Mucosa of descending colon (tissue), 3 donors: ENCODE measurements around the gene SNX19. TPM values are rescaled to one million over a fixed set of nuclear protein-coding genes. Genes with fewer than 3 reads are reported as not detected.
A peak's percentile ranks its signal among the peaks of the same experiment; 100 is the strongest.

ENCODE experiments used
- ATAC-seq: fragments of 200-7000 bp; cut with Tn5 transposase; one replicate; pipeline ENCODE4 v1.9.1; 2020; ENCODE audit warnings: mild to moderate bottlenecking, moderate library complexity
- DNase-seq, 3 donors: peaks; one replicate each; pipeline ENCODE4 v3.0.0-alpha.2; 2020
- H3K36me3 ChIP-seq: fragments of 200-600 bp; one replicate; pipeline ENCODE4 v1.8.0; 2021; ENCODE audit warnings: low read depth, mild to moderate bottlenecking
- H3K4me1 ChIP-seq: fragments of 200-600 bp; one replicate; pipeline ENCODE4 v1.8.0; 2021; ENCODE audit warnings: low read depth, mild to moderate bottlenecking
- H3K4me3 ChIP-seq: fragments of 200-600 bp; one replicate; pipeline ENCODE4 v1.8.0; 2021; ENCODE audit warnings: mild to moderate bottlenecking
- H3K9me3 ChIP-seq: fragments of 200-600 bp; one replicate; pipeline ENCODE4 v1.8.0; 2021; ENCODE audit warnings: mild to moderate bottlenecking
- CTCF ChIP-seq: fragments of 200-600 bp; IDR thresholded peaks from one replicate; pipeline ENCODE4 v1.8.0; 2022; ENCODE audit warnings: antibody characterized with exemption, mild to moderate bottlenecking
- intact Hi-C, 2 donors: fragments of 100-400 bp; cut with DNase I in 1 of 2; cut with micrococcal nuclease in 1 of 2; formaldehyde crosslinking; loops; one replicate each; pipeline versions ENCODE4 v1.11.0 to v1.11.1; 2022; cut with DNase I, micrococcal nuclease
- long read RNA-seq, 2 donors: library from polyadenylated mRNA; unstranded; transcript quantifications; one replicate each; pipeline ENCODE4 v2.0.0, GENCODE V29; 2019 to 2021
- total RNA-seq, 3 donors: library from RNA; stranded (reverse); fragmentation: NEBNext Ultra II Directional in 2 of 3; extraction: Animal tissue kit (Norgen Biotek cat#: 25700) in 2 of 3; gene quantifications; one replicate each; pipeline versions ENCODE4 v1.2.1 to v1.2.4, GENCODE V29; 2021 to 2023
- donor health status: DM: no; HTN: no; CAD: no; lungs with moderate emphysema.
- donor health status: DM: no; HTN: no; CAD: no.
- donor health status: DM: no; HTN: yes; CAD: no.

The SNX19 gene
- 10 to 100 TPM; 53.1 to 87.5 (median 76.7) TPM for total RNA-seq
- long read RNA-seq, donor 1, full-length matches to known transcripts, result 14 of 51 reads
- long read RNA-seq, donor 1, partial matches to known transcripts, result 16 of 51 reads
- long read RNA-seq, donor 1, other reads (novel, unspliced or antisense), result 21 of 51 reads
- long read RNA-seq, donor 2, full-length matches to known transcripts, result 3 of 6 reads
- long read RNA-seq, donor 2, partial matches to known transcripts, result 1 of 6 reads
- long read RNA-seq, donor 2, other reads (novel, unspliced or antisense), result 2 of 6 reads

DNA sequence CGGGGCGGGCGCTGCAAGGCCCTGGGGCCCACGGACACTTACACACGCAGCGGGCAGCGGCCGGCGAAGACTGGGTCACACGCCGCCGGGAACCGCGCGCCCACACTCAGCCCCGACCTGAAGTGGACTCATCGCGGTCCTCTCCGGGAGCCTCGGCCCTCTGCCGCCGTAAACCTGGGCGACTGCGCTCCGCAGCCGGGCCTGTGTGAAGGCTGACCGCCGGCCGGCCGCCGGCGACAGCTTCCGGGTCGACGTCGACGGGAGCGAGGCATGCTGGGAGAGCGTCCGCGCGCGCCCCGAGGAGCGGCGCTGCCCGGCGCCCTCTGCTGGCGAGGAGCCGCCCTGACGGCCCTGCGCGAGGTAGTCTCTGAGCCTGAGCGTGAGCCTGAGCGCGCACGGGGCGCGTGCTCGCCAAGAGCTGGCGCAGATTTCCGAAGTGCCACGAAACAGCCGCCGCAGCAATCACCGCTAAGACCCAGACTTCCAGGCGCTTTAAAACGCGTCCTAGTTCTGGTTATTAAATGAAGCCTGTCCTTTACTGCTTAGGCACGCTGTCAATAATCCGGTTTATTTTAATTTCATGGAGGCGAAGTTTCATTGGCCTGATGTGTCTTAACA lies at the start of gene SNX19:
TSS of gene SNX19 (minus strand) at position 242 of the 618 bp plus-strand sequence. CDS start 540 bp downstream, outside the sequence.
- peak; percentile 93 to 97 (median 95) for DNase-seq
- Histone ChIP-seq H3K4me1 (peaks cover 8% of the 10 kb centered on the region), H3K9me3 (no peaks in the 10 kb centered on the region), H3K36me3 (no peaks in the 10 kb centered on the region), H3K4me3 (peak within 1 kb of the TSS; percentile 56)
- intact Hi-C loops, result no loop called here
- ATAC-seq, result peak; percentile 100
- peak; percentile 98 for TF ChIP-seq CTCF

DNA sequence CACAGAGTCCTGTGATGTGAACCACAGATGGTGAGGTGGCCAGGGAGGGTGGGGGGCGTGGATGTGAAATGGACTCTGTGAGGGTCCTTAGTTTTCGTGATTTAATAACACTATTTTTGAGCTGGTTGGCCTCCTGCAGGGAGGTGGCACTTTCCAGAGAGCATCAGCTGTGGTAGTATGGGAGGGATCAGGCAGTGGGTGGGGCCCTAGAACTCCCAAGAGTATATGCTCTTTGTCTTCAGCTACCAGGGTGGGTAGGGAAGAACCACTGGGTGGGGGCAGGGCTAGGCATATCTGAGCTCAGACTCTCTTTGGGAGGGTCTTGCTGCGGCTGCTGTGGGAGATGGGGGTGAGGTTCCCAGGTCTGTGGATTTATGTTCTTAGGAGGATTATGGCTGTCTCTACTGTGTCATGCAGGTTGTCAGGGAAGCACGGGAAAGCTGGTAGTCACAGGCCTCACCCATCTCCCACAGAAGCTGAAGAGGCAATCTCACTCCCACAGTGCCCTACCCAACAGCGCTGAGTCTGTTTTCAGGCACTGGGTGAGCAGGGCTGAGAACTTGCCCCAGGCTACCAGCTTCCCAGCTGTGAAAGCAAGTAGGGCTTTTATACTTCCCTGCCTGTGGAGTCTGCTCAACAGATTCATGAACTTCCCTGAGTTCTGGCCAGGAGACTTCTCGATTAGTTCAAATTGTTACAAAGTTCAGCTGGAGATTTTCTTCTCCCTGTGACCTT lies 47.9 kb upstream of the SNX19 start:
- ATAC-seq (no peak), DNase-seq (no peak)
- Histone ChIP-seq H3K36me3 (no peaks in the 10 kb centered on the region), H3K9me3 (no peaks in the 10 kb centered on the region), H3K4me1 (no peaks in the 10 kb centered on the region), H3K4me3 (no peak overlapping the region)
- intact Hi-C loops, result no loop called here
- no peak for TF ChIP-seq CTCF

DNA sequence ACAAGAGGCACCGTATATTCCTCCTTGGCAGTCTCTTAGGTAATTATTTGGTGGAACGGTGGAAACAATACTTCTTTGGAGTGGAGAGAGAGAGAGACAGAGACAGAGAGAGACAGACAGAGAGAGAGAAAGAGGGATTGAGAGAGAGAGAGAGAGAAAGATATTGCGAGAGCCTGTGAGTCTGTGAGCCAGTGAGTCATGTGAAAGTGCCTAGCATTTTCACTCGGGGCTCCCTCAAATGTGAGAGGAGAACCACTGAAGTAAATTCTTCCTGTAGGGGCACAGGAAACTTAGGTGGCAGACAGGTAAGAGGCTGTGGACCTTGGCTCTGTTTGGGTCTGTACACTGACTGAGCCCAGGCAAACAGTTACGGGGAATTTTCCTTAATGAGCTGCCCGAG lies 31.6 kb upstream of the SNX19 start:
- ATAC-seq, result no peak

GRCh38 chr11:130947481-130947880 lies 31.2 kb upstream of the SNX19 start:
- TF ChIP-seq CTCF, result no peak
- Histone ChIP-seq H3K4me1 (no peaks in the 10 kb centered on the region), H3K36me3 (no peaks in the 10 kb centered on the region), H3K9me3 (no peaks in the 10 kb centered on the region), H3K4me3 (no peak overlapping the region)
- DNase-seq (no peak), ATAC-seq (no peak)
- intact Hi-C loops, result no loop called here

More for the DNA sequence above, 31.6 kb upstream of the SNX19 start:
- Histone ChIP-seq H3K4me3 (no peak overlapping the region), H3K36me3 (no peaks in the 10 kb centered on the region), H3K4me1 (no peaks in the 10 kb centered on the region), H3K9me3 (no peaks in the 10 kb centered on the region)
- intact Hi-C loops, result no loop called here
- TF ChIP-seq CTCF, result no peak
- no peak for DNase-seq

- no peak for DNase-seq
- H3K36me3 ChIP-seq, result no peaks in the 10 kb centered on the region
- no peak for TF ChIP-seq CTCF
- intact Hi-C loops, result no loop called here
- no peaks in the 10 kb centered on the region for H3K4me1 ChIP-seq
- H3K9me3 ChIP-seq, result no peaks in the 10 kb centered on the region
- no peak overlapping the region for H3K4me3 ChIP-seq
- no peak for ATAC-seq
Observed at GRCh38 chr11:130947058-130947457, 30.8 kb upstream of the SNX19 start.
